ENCODE data around the gene IL34. TPM values are rescaled to one million over a fixed set of nuclear protein-coding genes. Genes with fewer than 3 reads are reported as not detected.
"Not testable (repeated sequence)": the region's sequence is repeated elsewhere in the genome, so short reads cannot be mapped to it uniquely, and the experiment has no call there.

IL34 gene
- total and polyA plus RNA-seq, 3 experiments from 2014 or later: not detected

DNA sequence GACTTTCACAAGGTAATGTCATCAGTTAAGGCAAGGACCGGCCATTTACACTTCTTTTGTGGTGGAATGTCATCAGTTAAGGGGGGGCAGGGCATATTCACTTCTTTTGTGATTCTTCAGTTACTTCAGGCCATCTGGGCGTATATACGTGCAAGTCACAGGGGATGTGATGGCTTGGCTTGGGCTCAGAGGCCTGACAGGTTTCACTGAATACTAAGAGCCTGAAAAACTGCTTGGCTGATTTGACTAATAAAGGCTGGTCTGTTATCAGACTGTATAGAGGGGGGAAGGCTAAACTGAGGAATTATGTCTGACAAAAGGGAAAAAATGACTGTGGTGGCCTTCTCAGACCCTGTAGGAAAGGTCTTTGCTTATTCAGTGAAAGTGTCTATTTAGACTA lies 24.5 kb upstream of the IL34 start:
- H3K36me3 ChIP-seq (ENCODE audit: insufficient read depth, low read length); POLR2A ChIA-PET; H3K36me3 Mint-ChIP-seq; H3K27me3 Mint-ChIP-seq; H3K4me1 ChIP-seq (ENCODE audit: insufficient read depth, low read length); DNase-seq; H3K27me3 ChIP-seq (ENCODE audit: insufficient read depth, low read length, poor library complexity, severe bottlenecking); H3K4me3 Mint-ChIP-seq; H3K9me3 Mint-ChIP-seq; H3K4me1 Mint-ChIP-seq; H3K27ac ChIP-seq (ENCODE audit: low read depth, low read length); CTCF ChIA-PET; H3K9me3 ChIP-seq (ENCODE audit: low read length); H3K4me3 ChIP-seq (ENCODE audit: low read length): not testable (repeated sequence)
- H3K27ac Mint-ChIP-seq: peak overlapping the region in 1 of 8 donors; percentile 61

DNA sequence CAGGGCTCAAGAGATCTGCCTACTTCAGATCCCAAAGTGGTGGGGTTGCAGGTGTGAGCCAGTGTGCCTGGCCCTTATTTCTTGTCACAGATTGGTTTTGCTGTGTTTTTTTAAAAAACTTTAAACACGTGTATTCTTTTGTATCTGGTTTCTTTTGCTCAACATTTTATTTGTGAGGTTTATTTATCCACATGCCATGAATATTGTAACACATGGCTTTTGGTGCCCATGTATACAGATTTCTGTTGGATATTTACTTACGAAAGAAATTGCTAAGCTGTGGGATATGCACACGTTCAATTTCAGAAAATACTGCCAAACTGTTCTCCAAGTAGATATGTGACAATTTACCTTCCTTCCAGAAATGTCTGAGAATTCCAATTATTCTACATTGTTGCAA lies 18.7 kb upstream of the IL34 start:
- CTCF ChIA-PET: no interaction called here

DNA sequence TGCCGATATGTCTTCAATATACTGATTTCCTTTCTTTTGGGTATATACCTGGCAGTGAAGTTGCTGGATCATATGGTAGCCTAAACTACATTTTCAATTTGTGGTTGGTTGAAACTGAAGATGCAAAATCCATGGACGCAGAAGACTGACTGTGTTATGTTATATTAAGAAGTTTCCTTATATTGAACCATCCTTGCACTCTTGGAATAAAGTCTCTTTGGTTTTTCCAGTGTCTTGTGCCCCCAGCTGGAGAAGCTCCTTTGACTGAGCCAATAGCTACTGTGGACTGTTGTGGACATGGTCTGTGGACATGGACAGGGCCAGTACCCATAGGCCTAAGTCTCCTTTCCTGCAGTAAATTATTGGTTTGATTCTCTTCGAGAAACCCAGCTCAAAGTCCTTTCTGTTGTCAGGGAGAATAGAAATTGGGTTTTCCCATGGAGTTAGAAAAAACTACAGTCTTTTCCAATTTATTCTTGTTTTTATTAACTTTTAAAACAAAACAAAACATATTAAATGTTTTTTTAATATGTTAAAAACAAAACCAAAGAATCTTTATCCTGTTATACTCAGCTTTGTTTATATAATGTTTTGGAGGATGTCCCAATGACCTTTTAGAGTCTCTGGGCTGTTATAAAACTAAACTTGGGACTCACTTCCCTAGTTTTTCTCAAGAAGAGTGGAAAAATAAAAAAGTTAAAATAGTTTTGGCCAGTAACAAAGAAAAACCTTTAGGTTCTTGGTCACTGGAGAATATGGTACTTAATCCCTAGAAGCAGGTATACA lies 15.2 kb upstream of the IL34 start:
- POLR2A ChIA-PET: no interaction called here

More for the DNA sequence above, 18.7 kb upstream of the IL34 start:
- Mint-ChIP-seq H3K27me3 (peaks cover 1 to 15% of the 10 kb centered on the region in 2 donors), H3K9me3 (peaks cover 4 to 8% (median 5%) of the 10 kb centered on the region in 5 donors), H3K4me1 (no peaks in the 10 kb centered on the region), H3K4me3 (no peak overlapping the region), H3K27ac (no peak overlapping the region), H3K36me3 (peaks cover 0 to 11% (median 0%) of the 10 kb centered on the region in 3 donors)
- Histone ChIP-seq H3K27me3 (ENCODE audit: insufficient read depth, low read length, poor library complexity, severe bottlenecking) (no peaks in the 10 kb centered on the region), H3K4me1 (ENCODE audit: insufficient read depth, low read length) (no peaks in the 10 kb centered on the region), H3K27ac (ENCODE audit: low read depth, low read length) (no peak overlapping the region), H3K9me3 (ENCODE audit: low read length) (no peaks in the 10 kb centered on the region), H3K4me3 (ENCODE audit: low read length) (no peak overlapping the region), H3K36me3 (ENCODE audit: insufficient read depth, low read length) (no peaks in the 10 kb centered on the region)
- POLR2A ChIA-PET: no interaction called here
- no peak for DNase-seq

DNA sequence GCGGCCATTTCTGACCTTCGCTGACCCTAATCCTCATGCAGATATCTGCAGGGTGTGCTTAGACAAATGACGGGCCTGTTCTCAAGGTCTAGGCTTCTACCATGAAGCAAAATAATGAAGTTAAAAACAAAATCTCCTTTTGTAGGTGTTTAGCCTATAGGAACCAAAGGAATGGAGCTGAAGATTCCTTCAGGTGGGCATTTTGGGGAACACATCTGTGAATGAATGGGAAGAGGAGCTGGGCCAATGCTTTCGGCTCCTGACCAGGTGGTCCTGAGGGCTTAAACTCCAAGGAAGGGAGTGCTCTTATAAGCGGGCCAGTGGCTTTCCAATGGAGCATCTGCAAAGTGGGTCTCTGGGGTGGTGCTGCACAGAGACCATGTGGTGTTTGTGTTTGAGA lies 14.1 kb upstream of the IL34 start:
- no peaks in the 10 kb centered on the region for H3K4me1 ChIP-seq (ENCODE audit: insufficient read depth, low read length)
- no peak overlapping the region for H3K27ac ChIP-seq (ENCODE audit: low read depth, low read length)
- H3K4me1 Mint-ChIP-seq: no peaks in the 10 kb centered on the region
- H3K36me3 ChIP-seq (ENCODE audit: insufficient read depth, low read length): no peaks in the 10 kb centered on the region
- POLR2A ChIA-PET: no interaction called here
- peaks cover 1 to 12% of the 10 kb centered on the region in 2 donors for H3K27me3 Mint-ChIP-seq
- H3K9me3 Mint-ChIP-seq: peaks cover 4 to 8% (median 5%) of the 10 kb centered on the region in 5 donors
- H3K27me3 ChIP-seq (ENCODE audit: insufficient read depth, low read length, poor library complexity, severe bottlenecking): no peaks in the 10 kb centered on the region
- CTCF ChIA-PET: no interaction called here
- no peaks in the 10 kb centered on the region for H3K9me3 ChIP-seq (ENCODE audit: low read length)
- H3K4me3 ChIP-seq (ENCODE audit: low read length): no peak overlapping the region
- H3K4me3 Mint-ChIP-seq: no peak overlapping the region
- DNase-seq: no peak
- H3K27ac Mint-ChIP-seq: peak overlapping the region in 1 of 8 donors; percentile 31
- peaks cover 0 to 11% (median 0%) of the 10 kb centered on the region in 3 donors for H3K36me3 Mint-ChIP-seq

More for the DNA sequence above, 15.2 kb upstream of the IL34 start:
- Histone ChIP-seq H3K4me3 (ENCODE audit: low read length) (no peak overlapping the region), H3K27ac (ENCODE audit: low read depth, low read length) (no peak overlapping the region), H3K4me1 (ENCODE audit: insufficient read depth, low read length) (no peaks in the 10 kb centered on the region), H3K9me3 (ENCODE audit: low read length) (no peaks in the 10 kb centered on the region), H3K27me3 (ENCODE audit: insufficient read depth, low read length, poor library complexity, severe bottlenecking) (no peaks in the 10 kb centered on the region), H3K36me3 (ENCODE audit: insufficient read depth, low read length) (no peaks in the 10 kb centered on the region)
- H3K9me3 Mint-ChIP-seq: peaks cover 4 to 8% (median 5%) of the 10 kb centered on the region in 5 donors
- peaks cover 1 to 12% of the 10 kb centered on the region in 2 donors for H3K27me3 Mint-ChIP-seq
- H3K27ac Mint-ChIP-seq: no peak overlapping the region
- no peaks in the 10 kb centered on the region for H3K4me1 Mint-ChIP-seq
- CTCF ChIA-PET: no interaction called here
- peaks cover 0 to 11% (median 0%) of the 10 kb centered on the region in 3 donors for H3K36me3 Mint-ChIP-seq
- DNase-seq: no peak
- H3K4me3 Mint-ChIP-seq: no peak overlapping the region

DNA sequence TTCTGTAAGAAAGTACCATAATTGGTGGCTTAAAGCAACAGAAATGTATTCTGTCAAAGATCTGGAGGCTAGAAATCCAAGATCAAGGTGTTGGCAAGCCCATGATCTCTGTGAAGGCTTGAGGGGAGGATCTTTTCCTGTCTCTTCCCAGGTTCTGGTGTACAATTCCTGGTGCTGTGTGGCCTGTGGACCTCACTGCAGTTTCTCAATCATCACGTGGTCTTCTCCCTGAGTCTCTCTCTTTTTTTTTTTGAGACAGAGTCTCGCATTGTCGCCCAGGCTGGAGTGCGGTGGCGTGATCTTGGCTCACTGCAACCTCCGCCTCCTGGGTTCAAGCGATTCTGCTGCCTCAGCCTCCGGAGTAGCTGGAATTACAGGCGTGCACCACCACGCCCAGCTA lies 12.7 kb upstream of the IL34 start:
- H3K9me3 ChIP-seq (ENCODE audit: low read length); DNase-seq; POLR2A ChIA-PET; H3K4me3 Mint-ChIP-seq; H3K9me3 Mint-ChIP-seq; H3K4me3 ChIP-seq (ENCODE audit: low read length); H3K4me1 ChIP-seq (ENCODE audit: insufficient read depth, low read length); H3K27ac ChIP-seq (ENCODE audit: low read depth, low read length); CTCF ChIA-PET; H3K4me1 Mint-ChIP-seq; H3K27ac Mint-ChIP-seq; H3K36me3 ChIP-seq (ENCODE audit: insufficient read depth, low read length); H3K27me3 ChIP-seq (ENCODE audit: insufficient read depth, low read length, poor library complexity, severe bottlenecking): not testable (repeated sequence)
- Mint-ChIP-seq H3K36me3 (peaks cover 0 to 11% (median 0%) of the 10 kb centered on the region in 3 donors), H3K27me3 (peaks cover 1 to 12% of the 10 kb centered on the region in 2 donors)

DNA sequence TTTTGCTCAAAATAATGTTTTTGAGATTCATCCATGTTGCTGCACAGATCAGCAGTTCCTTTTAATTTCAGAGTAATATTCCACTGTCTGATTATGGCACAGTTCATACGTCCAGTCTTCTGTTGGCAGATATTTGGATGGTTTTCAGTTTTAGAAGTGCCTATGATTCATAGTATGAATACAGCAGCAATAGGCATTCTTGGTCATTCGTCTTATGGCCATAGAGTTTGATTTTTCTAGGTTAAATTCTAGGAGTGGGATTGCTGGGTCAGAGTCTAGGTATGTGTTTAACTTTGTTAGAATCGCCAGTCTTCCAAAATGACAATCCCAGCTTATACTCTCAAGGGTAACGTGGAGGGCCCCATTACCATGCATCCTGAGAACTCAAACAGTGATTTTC lies 11.5 kb upstream of the IL34 start:
- peaks cover 0 to 8% (median 0%) of the 10 kb centered on the region in 3 donors for H3K36me3 Mint-ChIP-seq
- ChIA-PET POLR2A (interaction anchor here (0.7 kb wide), 1 partner anchor 221 kb away, joined by 5 read pairs; no protein-coding TSS in a partner anchor), CTCF (interaction anchor here (0.8 kb wide), 1 partner anchor 18 kb away, joined by 3 read pairs; no protein-coding TSS in a partner anchor)
- no peaks in the 10 kb centered on the region for H3K4me1 Mint-ChIP-seq
- Histone ChIP-seq H3K27me3 (ENCODE audit: insufficient read depth, low read length, poor library complexity, severe bottlenecking) (no peaks in the 10 kb centered on the region), H3K27ac (ENCODE audit: low read depth, low read length) (no peak overlapping the region), H3K4me3 (ENCODE audit: low read length) (no peak overlapping the region), H3K36me3 (ENCODE audit: insufficient read depth, low read length) (no peaks in the 10 kb centered on the region), H3K4me1 (ENCODE audit: insufficient read depth, low read length) (no peaks in the 10 kb centered on the region), H3K9me3 (ENCODE audit: low read length) (no peaks in the 10 kb centered on the region)
- peaks cover 4 to 7% (median 5%) of the 10 kb centered on the region in 5 donors for H3K9me3 Mint-ChIP-seq
- no peak overlapping the region for H3K27ac Mint-ChIP-seq
- H3K27me3 Mint-ChIP-seq: peaks cover 5 to 12% of the 10 kb centered on the region in 2 donors
- no peak for DNase-seq
- H3K4me3 Mint-ChIP-seq: no peak overlapping the region

DNA sequence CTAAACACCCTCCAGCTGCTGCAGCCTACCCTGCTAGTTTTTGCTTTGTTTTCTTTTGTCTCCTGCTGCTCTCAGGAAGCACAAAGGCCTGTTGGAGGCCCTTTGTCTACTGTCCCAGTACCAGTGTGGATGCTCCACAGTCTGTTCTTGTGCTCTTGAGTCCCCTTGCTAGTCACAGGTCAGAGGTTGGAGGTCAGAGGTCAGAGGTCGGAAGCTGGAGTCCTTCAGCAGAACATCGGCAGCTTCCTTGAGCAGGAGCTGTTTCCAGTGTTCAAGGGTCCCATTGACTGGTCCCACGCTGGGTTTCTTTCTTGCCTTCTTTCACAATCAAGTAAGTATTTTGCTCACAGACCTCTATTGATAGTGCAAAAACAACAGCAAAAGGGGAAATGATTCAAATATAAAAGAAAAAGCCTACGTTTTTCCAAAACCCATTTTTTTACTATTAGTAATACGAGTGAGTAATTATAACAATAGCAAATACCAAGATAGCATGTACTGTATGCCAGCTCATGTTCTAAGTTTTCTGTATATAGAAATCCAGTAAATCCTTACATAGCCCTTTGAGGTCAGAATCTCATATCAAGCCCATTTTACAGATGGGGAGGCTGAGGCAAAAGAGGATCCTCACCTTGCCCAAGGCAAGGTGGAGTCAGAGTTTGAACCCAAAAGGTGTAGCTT lies 10.9 kb upstream of the IL34 start:
- peaks cover 4 to 6% (median 5%) of the 10 kb centered on the region in 5 donors for H3K9me3 Mint-ChIP-seq
- ChIA-PET POLR2A (no interaction called here), CTCF (interaction anchor here (0.8 kb wide), 1 partner anchor 17 kb away, joined by 3 read pairs; no protein-coding TSS in a partner anchor)
- peaks cover 0 to 6% (median 0%) of the 10 kb centered on the region in 3 donors for H3K36me3 Mint-ChIP-seq
- no peak overlapping the region for H3K27ac Mint-ChIP-seq
- Histone ChIP-seq H3K27me3 (ENCODE audit: insufficient read depth, low read length, poor library complexity, severe bottlenecking) (no peaks in the 10 kb centered on the region), H3K27ac (ENCODE audit: low read depth, low read length) (no peak overlapping the region), H3K4me3 (ENCODE audit: low read length) (no peak overlapping the region), H3K4me1 (ENCODE audit: insufficient read depth, low read length) (no peaks in the 10 kb centered on the region), H3K9me3 (ENCODE audit: low read length) (no peaks in the 10 kb centered on the region), H3K36me3 (ENCODE audit: insufficient read depth, low read length) (no peaks in the 10 kb centered on the region)
- no peaks in the 10 kb centered on the region for H3K4me1 Mint-ChIP-seq
- H3K27me3 Mint-ChIP-seq: peaks cover 5 to 12% of the 10 kb centered on the region in 2 donors
- DNase-seq: no peak
- H3K4me3 Mint-ChIP-seq: no peak overlapping the region

Measured in CD8-positive, alpha-beta memory T cell (primary cell).